ENCODE data around the gene FBXO30. TPM values are rescaled to one million over a fixed set of nuclear protein-coding genes. Genes with fewer than 3 reads are reported as not detected.
A peak's percentile ranks its signal among the peaks of the same experiment; 100 is the strongest.

The FBXO30 gene
- total and polyA plus RNA-seq, 9 of the 15 experiments (the other 6 are each of a cell fraction or from before 2014, with no cell fraction given): 3.6 to 12.8 (median 7.1) TPM

- FAIRE-seq (no peak), ATAC-seq (peak; percentile 76), DNase-seq (ENCODE audit: extremely low read depth in 1 of 4, low spot score in 3 of 4) (peak in 1 of 4 experiments; percentile 34)
- peak; percentile 83 for TF ChIP-seq NFIC (IDR thresholded peaks at IDR 0.05)
- TF ChIP-seq ZC3H8 (IDR thresholded peaks at IDR 0.05): no peak
- peak; percentile 90 for TF ChIP-seq CEBPB (tag; IDR thresholded peaks at IDR 0.05)
- TF ChIP-seq FOXK2 (conservative IDR thresholded peaks at IDR 0.05 in 1 of 2, IDR thresholded peaks at IDR 0.05 in 1 of 2; ENCODE audit: low read depth in 2 of 2): no peak
- peak; percentile 90 for TF ChIP-seq ATF3 (IDR thresholded peaks at IDR 0.05)
- TF ChIP-seq ATF3 (CRISPR knock-in tag; conservative IDR thresholded peaks at IDR 0.05): no peak
- TF ChIP-seq CEBPG (CRISPR knock-in tag; IDR thresholded peaks at IDR 0.05): peak; percentile 67
- peak; percentile 87 to 96 for TF ChIP-seq CEBPG (tag; conservative IDR thresholded peaks at IDR 0.05 in 1 of 2, IDR thresholded peaks at IDR 0.05 in 1 of 2)
- TF ChIP-seq ATF7 (IDR thresholded peaks at IDR 0.05): peak; percentile 36; the same call in 1 of the 2 replicates
- 0 out of 2 replicates have a peak, but pooled peaks have one; percentile 33 for TF ChIP-seq JUND (IDR thresholded peaks at IDR 0.05; ENCODE audit: borderline replicate concordance, low read depth, low read length)
- TF ChIP-seq JUND (tag; IDR thresholded peaks at IDR 0.05; ENCODE audit: borderline replicate concordance, low read depth, low read length): no peak
- no peak for TF ChIP-seq POLR2G (IDR thresholded peaks at IDR 0.05; ENCODE audit: low read depth, low read length)
- peak in 1 of 2 experiments; percentile 29; a peak in 1 of 4 replicates for TF ChIP-seq TRIM24 (IDR thresholded peaks at IDR 0.05)
- TF ChIP-seq, protein P1, sequence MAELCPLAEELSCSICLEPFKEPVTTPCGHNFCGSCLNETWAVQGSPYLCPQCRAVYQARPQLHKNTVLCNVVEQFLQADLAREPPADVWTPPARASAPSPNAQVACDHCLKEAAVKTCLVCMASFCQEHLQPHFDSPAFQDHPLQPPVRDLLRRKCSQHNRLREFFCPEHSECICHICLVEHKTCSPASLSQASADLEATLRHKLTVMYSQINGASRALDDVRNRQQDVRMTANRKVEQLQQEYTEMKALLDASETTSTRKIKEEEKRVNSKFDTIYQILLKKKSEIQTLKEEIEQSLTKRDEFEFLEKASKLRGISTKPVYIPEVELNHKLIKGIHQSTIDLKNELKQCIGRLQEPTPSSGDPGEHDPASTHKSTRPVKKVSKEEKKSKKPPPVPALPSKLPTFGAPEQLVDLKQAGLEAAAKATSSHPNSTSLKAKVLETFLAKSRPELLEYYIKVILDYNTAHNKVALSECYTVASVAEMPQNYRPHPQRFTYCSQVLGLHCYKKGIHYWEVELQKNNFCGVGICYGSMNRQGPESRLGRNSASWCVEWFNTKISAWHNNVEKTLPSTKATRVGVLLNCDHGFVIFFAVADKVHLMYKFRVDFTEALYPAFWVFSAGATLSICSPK (IDR thresholded peaks at IDR 0.05; ENCODE audit: borderline replicate concordance): no peak
- no peak for TF ChIP-seq ZEB2 (IDR thresholded peaks at IDR 0.05)
- Histone ChIP-seq H3K27me3 (ENCODE audit: control insufficient read depth in 2 of 2, insufficient read depth in 2 of 2, low read length in 2 of 2) (no peaks in the 10 kb centered on the region), H4K20me1 (replicated peaks; ENCODE audit: control insufficient read depth, insufficient read depth, low read length) (no peaks in the 10 kb centered on the region), H3K9ac (ENCODE audit: insufficient read depth in 1 of 2, low read depth in 2 of 2, low read length in 2 of 2) (no peak overlapping the region), H3K4me1 (replicated peaks in 1 of 2; ENCODE audit: control insufficient read depth in 2 of 2, insufficient read depth in 2 of 2, low read length in 2 of 2) (no peaks in the 10 kb centered on the region), H3K9me1 (ENCODE audit: control insufficient read depth, insufficient read depth, low read length) (no peaks in the 10 kb centered on the region), H2AFZ (ENCODE audit: low read depth, low read length) (no peak overlapping the region), H3K36me3 (ENCODE audit: control insufficient read depth, insufficient read depth, low read length) (no peaks in the 10 kb centered on the region), H3K4me3 (no peak overlapping the region), H3K79me2 (ENCODE audit: control insufficient read depth, insufficient read depth, low read length) (no peaks in the 10 kb centered on the region), H3K27ac (ENCODE audit: extremely low read depth, low read depth, low read length) (no peak overlapping the region), H3K4me2 (ENCODE audit: insufficient read depth, low read length) (no peak overlapping the region), H3K9me3 (replicated peaks; ENCODE audit: control insufficient read depth, insufficient read depth, low read depth, low read length) (no peaks in the 10 kb centered on the region)
- ChIA-PET POLR2A (interaction anchor here (1.0 to 1.4 kb wide), 2 partner anchors 21 to 27 kb away, joined by 3 to 9 read pairs; partner anchors contain the start of gene EPM2A), CTCF (ENCODE audit: low intra/inter-chr PET ratio) (no interaction called here)
- 5% methylated on average over 1 of the region's 1 CpG for WGBS (ENCODE audit: insufficient coverage, low coverage, missing lambda C conversion rate)
- intact Hi-C loops (cut with micrococcal nuclease): no loop called here
- BruUV-seq (replicated peaks): no TSS peak
- in situ Hi-C loops (cut with MboI): no loop called here
Observed at GRCh38 chr6:145756170-145756662, 58.4 kb downstream of the FBXO30 start.

Data from K562 (cell line).